ENCODE results near the gene GABRG1. TPM values are rescaled to one million over a fixed set of nuclear protein-coding genes. Genes with fewer than 3 reads are reported as not detected.

The GABRG1 gene
- total and polyA plus RNA-seq, 2 of the 13 experiments (the other 11 are each of a cell fraction or from before 2014, with no cell fraction given), result 0.03 TPM; not detected in 1

- Histone ChIP-seq H3K9me3 (ENCODE audit: low read length) (no peaks in the 10 kb centered on the region), H2AFZ (ENCODE audit: low read length) (no peak overlapping the region), H3K4me2 (ENCODE audit: low read depth, low read length) (no peak overlapping the region), H3K27ac (ENCODE audit: extremely low read length, insufficient read depth, low read length) (no peak overlapping the region), H4K20me1 (ENCODE audit: insufficient read depth, low read length) (no peaks in the 10 kb centered on the region), H3K9ac (ENCODE audit: insufficient read depth, low read depth, low read length) (no peak overlapping the region), H3K4me1 (ENCODE audit: insufficient read depth, low read length) (no peaks in the 10 kb centered on the region), H3K4me3 (replicated peaks in 1 of 3; ENCODE audit: insufficient read depth in 1 of 3, low read depth in 2 of 3, low read length in 3 of 3) (no peak overlapping the region), H3K79me2 (ENCODE audit: insufficient read depth, low read length) (no peaks in the 10 kb centered on the region), H3K36me3 (replicated peaks in 1 of 2; ENCODE audit: control insufficient read depth in 1 of 2, insufficient read depth in 2 of 2, low read length in 2 of 2) (no peaks in the 10 kb centered on the region), H3K27me3 (ENCODE audit: control insufficient read depth in 1 of 2, insufficient read depth in 2 of 2, low read length in 2 of 2) (no peaks in the 10 kb centered on the region)
- BruUV-seq (replicated peaks), result no TSS peak
- no peak for ATAC-seq
- intact Hi-C loops (cut with micrococcal nuclease; ENCODE audit: unreplicated experiment) (no loop called here), in situ Hi-C loops (cut with HindIII; ENCODE audit: extremely low pct_ligation_motif_present, low pct_unique_long_range_greater_than_20kb) (no loop called here)
- TF ChIP-seq ZNF17 (CRISPR knock-in tag; IDR thresholded peaks at IDR 0.05) (no peak), ARNTL (CRISPR knock-in tag; IDR thresholded peaks at IDR 0.05) (no peak), TBX3 (IDR thresholded peaks at IDR 0.05; ENCODE audit: borderline replicate concordance) (no peak), ZSCAN29 (CRISPR knock-in tag; conservative IDR thresholded peaks at IDR 0.05) (no peak), ZNF382 (CRISPR knock-in tag; IDR thresholded peaks at IDR 0.05; ENCODE audit: borderline replicate concordance) (no peak), ATF3 (CRISPR knock-in tag; IDR thresholded peaks at IDR 0.05) (no peak), PATZ1 (CRISPR knock-in tag; IDR thresholded peaks at IDR 0.05) (no peak), CENPX (CRISPR knock-in tag; IDR thresholded peaks at IDR 0.05) (no peak), ELK4 (CRISPR knock-in tag; IDR thresholded peaks at IDR 0.05; ENCODE audit: borderline replicate concordance) (no peak), RBAK (CRISPR knock-in tag; IDR thresholded peaks at IDR 0.05) (no peak), ZFP37 (CRISPR knock-in tag; IDR thresholded peaks at IDR 0.05; ENCODE audit: borderline replicate concordance) (no peak), RBFOX2 (IDR thresholded peaks at IDR 0.05; ENCODE audit: low read depth, low read length) (no peak)
- POLR2A ChIA-PET, result no interaction called here
- CTCF ChIA-PET (ENCODE audit: low intra/inter-chr PET ratio, low total read pairs), result no interaction called here
- DNase-seq (ENCODE audit: low spot score), result no peak
- FAIRE-seq, result no peak
These were observed 50.1 kb downstream of the GABRG1 start for GRCh38 chr4:46073778-46074177.
